Activated naive CD8-positive, alpha-beta T cell (primary cell): ENCODE measurements around the gene QPRT.
A peak's percentile ranks its signal among the peaks of the same experiment; 100 is the strongest.
"Not testable (repeated sequence)": the region's sequence is repeated elsewhere in the genome, so short reads cannot be mapped to it uniquely, and the experiment has no call there.

ENCODE experiments used
- H3K27ac Mint-ChIP-seq: one replicate; pipeline ENCODE4 v1.8.0; 2021; ENCODE audit warnings: mixed read lengths
- H3K27me3 Mint-ChIP-seq: one replicate; pipeline ENCODE4 v1.8.0; 2021; ENCODE audit warnings: mixed read lengths
- H3K36me3 Mint-ChIP-seq: one replicate; pipeline ENCODE4 v1.8.0; 2021; ENCODE audit warnings: mixed read lengths
- H3K4me1 Mint-ChIP-seq: one replicate; pipeline ENCODE4 v1.8.0; 2021; ENCODE audit warnings: low read depth, mixed read lengths
- H3K4me3 Mint-ChIP-seq: one replicate; pipeline ENCODE4 v1.8.0; 2021; ENCODE audit warnings: mild to moderate bottlenecking, mixed read lengths
- H3K9me3 Mint-ChIP-seq: one replicate; pipeline ENCODE4 v1.8.0; 2021; ENCODE audit warnings: low read depth, mixed read lengths

The QPRT gene

DNA sequence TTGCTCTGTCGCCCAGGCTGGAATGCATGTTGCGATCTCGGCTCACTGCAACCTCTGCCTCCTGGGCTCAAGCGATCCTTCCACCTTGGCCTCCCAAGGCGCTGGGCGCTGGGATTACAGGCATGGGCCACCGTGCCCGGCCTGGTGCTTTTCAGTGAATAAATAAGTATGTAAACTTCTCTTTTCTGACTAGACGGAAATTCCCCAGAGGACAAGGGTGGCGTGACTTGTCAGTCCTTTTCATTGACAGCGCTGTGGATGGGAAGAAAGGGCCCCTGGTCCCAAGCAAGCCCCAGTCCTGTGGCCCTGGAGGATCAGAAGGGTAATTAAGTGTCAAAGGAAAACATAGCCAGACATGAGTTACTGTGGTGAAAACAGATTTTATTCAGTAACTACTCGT is 25.5 kb upstream of the QPRT start:
- H3K27me3 Mint-ChIP-seq: no peaks in the 10 kb centered on the region
- H3K4me3 Mint-ChIP-seq: no peak overlapping the region
- H3K27ac Mint-ChIP-seq: no peak overlapping the region

DNA sequence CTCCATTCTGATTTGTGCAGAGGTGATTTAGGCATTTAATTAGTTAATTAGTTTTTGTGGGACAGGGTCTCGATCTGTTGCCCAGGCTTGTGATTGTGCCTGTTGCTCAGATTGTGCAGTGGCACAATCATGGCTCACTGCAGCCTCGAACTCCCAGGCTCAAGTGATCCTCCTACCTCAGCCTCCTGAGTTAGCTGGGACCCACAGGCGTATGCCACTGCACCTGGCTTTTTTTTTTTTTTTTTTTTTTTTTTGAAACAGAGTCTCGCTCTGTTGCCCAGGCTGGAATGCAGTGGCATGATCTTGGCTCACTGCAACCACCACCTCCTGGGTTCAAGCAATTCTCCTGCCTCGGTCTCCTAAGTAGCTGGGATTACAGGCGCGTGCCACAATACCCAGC is 25.1 kb upstream of the QPRT start:
- peaks cover 16% of the 10 kb centered on the region for H3K4me1 Mint-ChIP-seq
- H3K9me3 Mint-ChIP-seq, H3K27ac Mint-ChIP-seq, H3K36me3 Mint-ChIP-seq, H3K4me3 Mint-ChIP-seq, H3K27me3 Mint-ChIP-seq: not testable (repeated sequence)

More for the DNA sequence above, 25.5 kb upstream of the QPRT start:
- Mint-ChIP-seq H3K4me1 (peaks cover 14% of the 10 kb centered on the region), H3K9me3 (no peaks in the 10 kb centered on the region), H3K36me3 (no peaks in the 10 kb centered on the region)

DNA sequence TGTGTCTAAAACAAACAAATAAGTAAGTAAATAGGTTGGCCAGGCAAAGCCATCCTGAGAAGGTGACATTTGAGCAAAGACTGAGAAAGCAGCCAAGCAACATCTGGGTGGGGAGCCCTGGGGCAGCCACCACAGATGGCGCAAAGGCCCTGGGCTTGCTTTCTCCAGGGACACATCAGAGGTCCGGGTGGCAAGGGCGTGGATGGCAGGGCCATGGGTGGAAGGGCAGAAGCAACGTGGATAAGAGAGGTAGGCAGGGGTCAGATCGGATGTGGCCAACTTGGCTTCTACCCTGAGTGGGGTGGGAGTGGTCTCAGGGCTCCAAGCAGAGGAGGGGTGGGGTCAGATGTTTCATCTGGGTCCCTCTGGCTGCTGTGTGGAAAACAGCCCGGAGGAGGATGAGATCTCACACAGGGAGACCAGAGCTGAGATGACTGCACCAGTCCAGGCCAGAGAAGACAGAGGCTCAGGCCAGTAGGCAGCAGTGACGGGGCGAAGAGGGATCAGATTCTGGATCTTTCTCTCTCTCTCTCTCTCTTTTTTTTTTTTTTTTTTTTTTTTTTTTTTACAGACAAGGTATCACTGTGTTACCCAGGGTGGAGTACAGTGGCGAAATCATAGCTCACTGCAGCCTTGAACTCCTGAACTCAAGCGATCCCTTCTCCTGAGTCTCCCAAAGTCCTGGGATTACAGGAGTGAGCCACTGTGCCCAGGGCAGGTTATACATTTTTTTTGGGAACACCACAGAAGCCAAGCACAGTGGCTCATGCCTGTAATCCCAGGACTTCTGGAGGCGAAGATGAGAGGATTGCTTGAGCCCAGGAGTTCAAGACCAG is 22.1 kb upstream of the QPRT start:
- no peaks in the 10 kb centered on the region for H3K36me3 Mint-ChIP-seq
- H3K27me3 Mint-ChIP-seq: no peaks in the 10 kb centered on the region
- peaks cover 19% of the 10 kb centered on the region for H3K4me1 Mint-ChIP-seq
- H3K4me3 Mint-ChIP-seq: no peak overlapping the region
- H3K9me3 Mint-ChIP-seq: no peaks in the 10 kb centered on the region
- peak overlapping the region; percentile 16 for H3K27ac Mint-ChIP-seq

DNA sequence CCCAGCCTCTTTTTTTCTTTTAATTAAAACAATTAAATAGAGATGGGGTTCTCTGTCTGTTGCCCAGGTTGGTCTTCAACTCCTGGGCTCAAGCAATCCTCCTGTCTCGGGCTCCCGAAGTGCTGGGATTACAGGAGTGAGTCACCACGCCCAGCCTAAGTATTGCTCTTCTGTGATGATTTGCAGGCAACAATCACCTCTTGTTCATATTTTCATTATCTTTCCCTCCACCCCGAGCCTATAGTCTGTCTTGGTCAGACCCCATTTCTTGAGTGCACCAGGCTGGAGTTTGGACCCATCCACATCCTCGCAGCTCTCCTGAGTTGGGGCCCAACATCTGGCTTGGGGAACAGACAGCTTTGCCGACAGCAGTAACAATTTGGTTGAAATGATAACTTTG is 20.3 kb upstream of the QPRT start:
- H3K27ac Mint-ChIP-seq: peak overlapping the region; percentile 61
- no peaks in the 10 kb centered on the region for H3K9me3 Mint-ChIP-seq
- H3K4me3 Mint-ChIP-seq: no peak overlapping the region
- H3K36me3 Mint-ChIP-seq: no peaks in the 10 kb centered on the region
- H3K27me3 Mint-ChIP-seq: no peaks in the 10 kb centered on the region
- peaks cover 34% of the 10 kb centered on the region for H3K4me1 Mint-ChIP-seq

DNA sequence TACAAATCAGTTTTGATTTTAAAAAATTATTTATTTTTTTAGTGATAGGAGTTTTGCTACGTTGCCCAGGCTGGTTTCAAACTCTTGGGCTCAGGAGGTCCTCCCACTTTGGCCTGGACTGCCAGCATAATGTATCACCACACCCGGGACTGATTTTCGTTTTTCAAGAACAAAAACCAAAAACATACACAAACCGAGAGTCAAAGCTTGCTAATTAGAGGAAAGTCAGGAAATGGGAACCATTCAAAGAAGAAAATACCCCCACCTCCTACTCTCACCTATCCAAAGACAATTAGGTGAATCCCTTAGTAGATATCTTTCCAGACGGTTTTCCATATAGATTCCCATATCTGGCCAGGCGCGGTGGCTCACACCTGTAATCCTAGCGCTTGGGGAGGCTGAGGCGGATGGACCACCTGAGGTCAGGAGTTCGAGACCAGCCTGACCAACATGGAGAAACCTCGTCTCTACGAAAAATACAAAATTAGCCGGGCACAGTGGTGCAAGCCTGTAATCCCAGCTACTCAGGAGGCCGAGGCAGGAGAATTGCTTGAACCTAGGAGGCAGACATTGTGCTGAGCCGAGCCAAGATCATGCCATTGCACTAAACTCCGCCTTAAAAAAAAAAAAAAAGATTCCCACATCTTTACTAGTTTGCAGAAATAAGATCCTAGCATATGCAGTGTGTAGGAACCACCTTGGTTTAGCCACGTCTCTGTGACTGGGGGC is 16.8 kb upstream of the QPRT start:
- Mint-ChIP-seq H3K27me3 (no peaks in the 10 kb centered on the region), H3K36me3 (peaks cover 4% of the 10 kb centered on the region), H3K4me1 (peaks cover 60% of the 10 kb centered on the region), H3K27ac (peak overlapping the region; percentile 91), H3K9me3 (no peaks in the 10 kb centered on the region), H3K4me3 (peak overlapping the region; percentile 93)

DNA sequence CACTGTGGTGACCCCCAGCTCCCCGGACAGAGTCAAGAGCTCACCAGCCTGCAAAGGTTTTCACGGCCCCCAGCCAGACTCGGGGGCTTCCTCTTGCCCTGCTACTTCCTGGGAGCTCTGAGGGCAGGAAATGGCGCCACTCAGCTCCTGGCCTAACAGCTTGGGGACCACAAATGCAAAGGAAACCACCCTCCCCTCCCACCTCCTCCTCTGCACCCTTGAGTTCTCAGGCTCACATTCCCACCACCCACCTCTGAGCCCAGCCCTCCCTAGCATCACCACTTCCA is 16.3 kb upstream of the QPRT start:
- Mint-ChIP-seq H3K36me3 (peaks cover 4% of the 10 kb centered on the region), H3K4me3 (peak overlapping the region; percentile 93), H3K27me3 (no peaks in the 10 kb centered on the region), H3K4me1 (peaks cover 64% of the 10 kb centered on the region), H3K9me3 (no peaks in the 10 kb centered on the region), H3K27ac (peak overlapping the region; percentile 91)

DNA sequence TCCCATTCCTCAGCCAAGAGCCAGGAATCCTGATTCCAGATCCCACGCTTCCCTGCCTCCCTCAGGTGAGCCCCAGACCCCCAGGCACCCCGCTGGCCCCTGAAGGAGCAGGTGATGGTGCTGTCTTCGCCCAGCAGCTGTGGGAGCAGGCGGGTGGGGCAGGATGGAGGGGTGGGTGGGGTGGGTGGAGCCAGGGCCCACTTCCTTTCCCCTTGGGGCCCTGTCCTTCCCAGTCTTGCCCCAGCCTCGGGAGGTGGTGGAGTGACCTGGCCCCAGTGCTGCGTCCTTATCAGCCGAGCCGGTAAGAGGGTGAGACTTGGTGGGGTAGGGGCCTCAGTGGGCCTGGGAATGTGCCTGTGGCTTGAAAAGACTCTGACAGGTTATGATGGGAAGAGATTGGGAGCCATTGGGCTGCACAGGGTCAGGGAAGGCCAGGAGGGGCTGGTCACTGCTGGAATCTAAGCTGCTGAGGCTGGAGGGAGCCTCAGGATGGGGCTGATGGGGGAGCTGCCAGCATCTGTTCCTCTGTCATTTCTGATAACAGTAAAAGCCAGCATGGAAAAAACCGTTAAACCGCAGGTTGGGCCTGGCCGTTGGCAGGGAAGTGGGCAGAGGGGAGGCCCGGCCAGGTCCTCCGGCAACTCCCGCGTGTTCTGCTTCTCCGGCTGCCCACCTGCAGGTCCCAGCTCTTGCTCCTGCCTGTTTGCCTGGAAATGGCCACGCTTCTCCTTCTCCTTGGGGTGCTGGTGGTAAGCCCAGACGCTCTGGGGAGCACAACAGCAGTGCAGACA is 15.8 kb upstream of the QPRT start, which contains the start of gene SPN:
Gene SPN (plus strand): TSS at position 232 of the 791 bp plus-strand sequence. CDS start 482 bp downstream, at position 714.
- H3K4me3 Mint-ChIP-seq: peak within 1 kb of the TSS; percentile 93
- peak within 1 kb of the TSS; percentile 98 for H3K27ac Mint-ChIP-seq
- H3K27me3 Mint-ChIP-seq: no peaks in the 10 kb centered on the region
- peaks cover 4% of the 10 kb centered on the region for H3K36me3 Mint-ChIP-seq
- H3K4me1 Mint-ChIP-seq: peaks cover 67% of the 10 kb centered on the region
- no peaks in the 10 kb centered on the region for H3K9me3 Mint-ChIP-seq

DNA sequence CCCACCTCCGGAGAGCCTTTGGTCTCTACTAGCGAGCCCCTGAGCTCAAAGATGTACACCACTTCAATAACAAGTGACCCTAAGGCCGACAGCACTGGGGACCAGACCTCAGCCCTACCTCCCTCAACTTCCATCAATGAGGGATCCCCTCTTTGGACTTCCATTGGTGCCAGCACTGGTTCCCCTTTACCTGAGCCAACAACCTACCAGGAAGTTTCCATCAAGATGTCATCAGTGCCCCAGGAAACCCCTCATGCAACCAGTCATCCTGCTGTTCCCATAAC is 15.2 kb upstream of the QPRT start:
- Mint-ChIP-seq H3K9me3 (no peaks in the 10 kb centered on the region), H3K36me3 (peaks cover 4% of the 10 kb centered on the region), H3K27ac (peak overlapping the region; percentile 98), H3K4me1 (peaks cover 68% of the 10 kb centered on the region), H3K27me3 (no peaks in the 10 kb centered on the region), H3K4me3 (peak overlapping the region; percentile 93)

DNA sequence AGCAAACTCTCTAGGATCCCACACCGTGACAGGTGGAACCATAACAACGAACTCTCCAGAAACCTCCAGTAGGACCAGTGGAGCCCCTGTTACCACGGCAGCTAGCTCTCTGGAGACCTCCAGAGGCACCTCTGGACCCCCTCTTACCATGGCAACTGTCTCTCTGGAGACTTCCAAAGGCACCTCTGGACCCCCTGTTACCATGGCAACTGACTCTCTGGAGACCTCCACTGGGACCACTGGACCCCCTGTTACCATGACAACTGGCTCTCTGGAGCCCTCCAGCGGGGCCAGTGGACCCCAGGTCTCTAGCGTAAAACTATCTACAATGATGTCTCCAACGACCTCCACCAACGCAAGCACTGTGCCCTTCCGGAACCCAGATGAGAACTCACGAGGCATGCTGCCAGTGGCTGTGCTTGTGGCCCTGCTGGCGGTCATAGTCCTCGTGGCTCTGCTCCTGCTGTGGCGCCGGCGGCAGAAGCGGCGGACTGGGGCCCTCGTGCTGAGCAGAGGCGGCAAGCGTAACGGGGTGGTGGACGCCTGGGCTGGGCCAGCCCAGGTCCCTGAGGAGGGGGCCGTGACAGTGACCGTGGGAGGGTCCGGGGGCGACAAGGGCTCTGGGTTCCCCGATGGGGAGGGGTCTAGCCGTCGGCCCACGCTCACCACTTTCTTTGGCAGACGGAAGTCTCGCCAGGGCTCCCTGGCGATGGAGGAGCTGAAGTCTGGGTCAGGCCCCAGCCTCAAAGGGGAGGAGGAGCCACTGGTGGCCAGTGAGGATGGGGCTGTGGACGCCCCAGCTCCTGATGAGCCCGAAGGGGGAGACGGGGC is 14.7 kb upstream of the QPRT start:
- Mint-ChIP-seq H3K4me3 (peak overlapping the region; percentile 93), H3K4me1 (peaks cover 66% of the 10 kb centered on the region), H3K36me3 (peaks cover 4% of the 10 kb centered on the region), H3K27me3 (no peaks in the 10 kb centered on the region), H3K9me3 (no peaks in the 10 kb centered on the region), H3K27ac (peak overlapping the region; percentile 98)

DNA sequence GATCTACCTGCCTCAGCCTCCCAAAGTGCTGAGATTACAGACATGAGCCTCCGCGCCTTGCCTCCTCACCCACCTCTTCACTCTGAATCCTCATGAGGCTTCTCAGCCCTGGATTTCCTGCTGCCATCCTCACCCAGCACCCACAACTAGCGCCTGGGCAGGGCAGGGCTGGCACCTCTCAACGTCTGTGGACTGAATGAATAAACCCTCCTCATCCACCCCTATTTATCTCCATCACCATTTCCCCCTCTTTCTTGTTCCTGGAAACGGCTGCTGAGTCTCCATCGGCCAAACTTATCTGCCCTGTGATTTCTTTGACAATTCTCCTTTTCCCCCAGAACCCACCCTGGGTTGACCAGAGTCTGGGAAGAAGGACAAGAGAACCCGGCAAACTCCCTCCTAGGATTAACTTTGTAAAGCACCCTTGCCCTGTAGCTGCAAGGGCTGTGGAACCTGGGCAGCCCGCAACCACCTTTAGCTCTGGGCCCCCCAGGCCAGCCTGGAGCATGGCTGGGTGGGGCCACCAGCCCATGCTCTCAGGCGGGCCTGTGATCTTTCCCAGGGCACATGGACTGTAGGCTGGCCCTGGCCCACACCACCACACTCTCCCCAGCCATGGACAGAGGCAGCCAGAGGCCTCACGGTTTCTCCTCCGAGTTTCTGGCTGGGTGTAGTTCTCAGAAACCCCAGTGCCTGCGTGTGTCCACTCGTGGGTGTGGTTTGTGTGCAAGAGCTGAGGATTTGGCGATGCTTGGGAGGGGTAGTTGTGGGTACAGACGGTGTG is 13.5 kb upstream of the QPRT start:
- Mint-ChIP-seq H3K4me1 (peaks cover 69% of the 10 kb centered on the region), H3K27ac (peak overlapping the region; percentile 98), H3K4me3 (peak overlapping the region; percentile 93), H3K36me3 (peaks cover 4% of the 10 kb centered on the region), H3K27me3 (no peaks in the 10 kb centered on the region), H3K9me3 (no peaks in the 10 kb centered on the region)

DNA sequence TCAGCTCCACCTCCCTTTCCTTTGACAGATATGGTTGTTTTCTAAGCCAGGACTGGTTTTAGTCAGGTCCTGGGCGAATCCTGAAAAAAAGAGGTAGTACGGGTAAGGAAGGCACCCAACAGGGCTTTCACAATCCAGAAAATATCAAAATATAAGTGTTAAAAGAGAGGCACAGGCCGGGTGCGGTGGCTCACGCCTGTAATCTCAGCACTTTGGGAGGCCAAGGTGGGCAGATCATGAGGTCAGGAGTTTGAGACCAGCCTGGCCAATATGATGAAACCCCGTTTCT is 11.7 kb upstream of the QPRT start:
- Mint-ChIP-seq H3K4me3 (peak overlapping the region; percentile 93), H3K4me1 (peaks cover 61% of the 10 kb centered on the region), H3K27ac (peak overlapping the region; percentile 98)
- H3K9me3 Mint-ChIP-seq, H3K36me3 Mint-ChIP-seq, H3K27me3 Mint-ChIP-seq: not testable (repeated sequence)

DNA sequence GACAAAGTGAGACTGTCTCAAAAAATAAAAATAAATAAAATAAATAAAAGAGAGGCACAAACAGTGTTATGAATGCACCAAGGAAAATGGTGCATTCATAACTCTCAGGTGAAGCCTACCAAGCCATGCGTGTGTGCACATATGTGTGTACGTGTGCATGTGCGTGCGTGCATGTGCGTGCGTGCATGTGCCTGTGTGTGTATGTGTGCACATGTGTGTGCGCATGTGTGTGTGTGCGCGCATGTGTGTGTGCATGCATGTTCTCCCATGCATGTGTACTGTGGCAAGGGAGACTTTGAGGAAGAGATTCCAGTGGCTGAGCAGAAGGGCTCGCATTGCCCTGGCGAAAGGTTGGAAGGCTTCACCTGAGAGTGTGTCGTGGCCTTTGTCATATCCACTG is 11.2 kb upstream of the QPRT start:
- H3K4me3 Mint-ChIP-seq: no peak overlapping the region
- H3K27ac Mint-ChIP-seq: peak overlapping the region; percentile 66
- H3K9me3 Mint-ChIP-seq: no peaks in the 10 kb centered on the region
- peaks cover 4% of the 10 kb centered on the region for H3K36me3 Mint-ChIP-seq
- no peaks in the 10 kb centered on the region for H3K27me3 Mint-ChIP-seq
- H3K4me1 Mint-ChIP-seq: peaks cover 56% of the 10 kb centered on the region

DNA sequence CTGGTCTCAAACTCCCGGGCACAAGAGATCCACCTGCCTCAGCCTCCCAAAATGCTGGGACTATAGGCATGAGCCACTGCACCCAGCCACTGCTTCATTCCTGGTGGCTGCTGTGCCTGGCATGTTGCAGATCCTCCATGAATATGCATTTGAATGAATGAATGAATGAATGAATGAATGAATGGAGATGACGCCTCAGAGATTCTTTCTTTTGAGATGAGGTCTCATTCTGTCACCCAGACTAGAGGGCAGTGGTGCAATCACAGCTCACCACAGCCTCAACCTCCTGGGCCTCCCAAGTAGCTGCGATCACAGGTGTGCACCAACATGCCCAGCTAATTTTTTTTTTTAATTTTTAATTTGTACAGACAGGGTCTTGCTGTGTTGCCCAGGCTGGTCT is 10.7 kb upstream of the QPRT start:
- Mint-ChIP-seq H3K36me3 (peaks cover 4% of the 10 kb centered on the region), H3K27me3 (no peaks in the 10 kb centered on the region), H3K9me3 (no peaks in the 10 kb centered on the region), H3K4me3 (no peak overlapping the region), H3K27ac (peak overlapping the region; percentile 41), H3K4me1 (peaks cover 53% of the 10 kb centered on the region)

DNA sequence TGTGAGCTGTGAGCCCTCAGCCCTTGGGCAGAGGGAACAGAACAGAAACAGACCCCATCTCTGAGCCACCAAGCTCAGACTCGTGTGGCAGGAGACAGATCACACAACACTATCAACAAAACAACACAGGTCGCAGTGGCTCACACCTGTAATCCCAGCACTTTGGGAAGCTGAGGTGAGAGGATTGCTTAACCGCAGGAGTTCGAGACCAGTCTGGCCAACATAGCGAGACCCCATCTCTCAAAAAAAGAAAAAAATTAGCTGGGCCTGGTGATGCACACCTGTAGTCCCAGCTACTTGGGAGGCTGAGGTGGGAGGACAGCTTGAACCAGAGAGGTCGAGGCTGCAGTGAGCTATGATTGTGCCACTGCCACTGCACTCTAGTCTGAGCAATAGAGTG is 5.5 kb upstream of the QPRT start:
- Mint-ChIP-seq H3K36me3 (no peaks in the 10 kb centered on the region), H3K9me3 (no peaks in the 10 kb centered on the region), H3K27ac (no peak overlapping the region), H3K4me1 (peaks cover 19% of the 10 kb centered on the region), H3K27me3 (no peaks in the 10 kb centered on the region), H3K4me3 (no peak overlapping the region)
